Heart left ventricle (tissue), 13 donors: ENCODE measurements around the gene TMEM255A.

Experiments
- POLR2A ChIP-seq, 2 donors: fragments of 450-650 bp; IDR thresholded peaks; one replicate each; pipeline ENCODE4 v1.6.1; 2017; ENCODE audit warnings: antibody characterized with exemption in 2 of 2, mild to moderate bottlenecking in 2 of 2, moderate library complexity in 2 of 2
- TF ChIP-seq, protein P1 (sequence below), 12 donors: fragments of 200-600 bp; sonication (generic) in 4 of 12; IDR thresholded peaks; one replicate each; pipeline versions ENCODE4 v1.5.0 to v1.8.0; 2018 to 2022; ENCODE audit warnings: antibody characterized with exemption in 12 of 12, mild to moderate bottlenecking in 5 of 12
- donor health status: ischemic (EF 13 %, LVEDD 7.1; RV severe dilation, severe dysfunction).
- donor health status: DM: no; HTN: yes; CAD: no.
- donor health status: DM: no; HTN: no; CAD: no.
- donor health status: ischemic (EF 25% LVEDD 6.9; RV normal size, moderate dysfunction).
- donor health status: ischemic (EF 25% LVEDD 5.7; RV mildly dilated, moderate dysfunction).
- donor health status: ischemic (EF 35%, LVEDD 5.7; RV mildly dilated, moderate dysfunction).
- donor health status: nonischemic (EF 11% LVEDD 7.7; RV severe dilation, severe dysfunction).
- donor health status: DM: yes; HTN: yes; CAD: no.
- donor health status: PGD.
- donor health status: ischemic (EF 29% LVEDD 5.4; RV normal size, mild dysfunction).
- donor health status: nonischemic (EF 23%, LVEDD 6.1; RV moderate dilation, normal function).

- TF ChIP-seq, protein P1, sequence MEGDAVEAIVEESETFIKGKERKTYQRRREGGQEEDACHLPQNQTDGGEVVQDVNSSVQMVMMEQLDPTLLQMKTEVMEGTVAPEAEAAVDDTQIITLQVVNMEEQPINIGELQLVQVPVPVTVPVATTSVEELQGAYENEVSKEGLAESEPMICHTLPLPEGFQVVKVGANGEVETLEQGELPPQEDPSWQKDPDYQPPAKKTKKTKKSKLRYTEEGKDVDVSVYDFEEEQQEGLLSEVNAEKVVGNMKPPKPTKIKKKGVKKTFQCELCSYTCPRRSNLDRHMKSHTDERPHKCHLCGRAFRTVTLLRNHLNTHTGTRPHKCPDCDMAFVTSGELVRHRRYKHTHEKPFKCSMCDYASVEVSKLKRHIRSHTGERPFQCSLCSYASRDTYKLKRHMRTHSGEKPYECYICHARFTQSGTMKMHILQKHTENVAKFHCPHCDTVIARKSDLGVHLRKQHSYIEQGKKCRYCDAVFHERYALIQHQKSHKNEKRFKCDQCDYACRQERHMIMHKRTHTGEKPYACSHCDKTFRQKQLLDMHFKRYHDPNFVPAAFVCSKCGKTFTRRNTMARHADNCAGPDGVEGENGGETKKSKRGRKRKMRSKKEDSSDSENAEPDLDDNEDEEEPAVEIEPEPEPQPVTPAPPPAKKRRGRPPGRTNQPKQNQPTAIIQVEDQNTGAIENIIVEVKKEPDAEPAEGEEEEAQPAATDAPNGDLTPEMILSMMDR (IDR thresholded peaks at IDR 0.05) = no peak
- no peak for TF ChIP-seq POLR2A (IDR thresholded peaks at IDR 0.05)
These were observed 16.6 kb downstream of the TMEM255A start for GRCh38 chrX:120294651-120295050.
